ENCODE data around the gene CD86.

Gene CD86

GRCh38 chr3:122092460-122093165, 37.5 kb downstream of the CD86 start:
- DNase-seq, result no peak

GRCh38 chr3:122094125-122094524, 39.0 kb downstream of the CD86 start:
- no peak for DNase-seq

GRCh38 chr3:122094693-122095092, 39.5 kb downstream of the CD86 start:
- no peak for DNase-seq

GRCh38 chr3:122097141-122097540, 42.0 kb downstream of the CD86 start:
- DNase-seq, result no peak

GRCh38 chr3:122098611-122099010, 43.4 kb downstream of the CD86 start:
- no peak for DNase-seq

GRCh38 chr3:122099255-122099654, 44.1 kb downstream of the CD86 start:
- DNase-seq, result no peak

- no peak for DNase-seq
These were observed 44.9 kb downstream of the CD86 start for GRCh38 chr3:122100083-122100482.

GRCh38 chr3:122100591-122101463, 45.7 kb downstream of the CD86 start:
- DNase-seq, result no peak

- peak; percentile 57 for DNase-seq
These were observed 46.5 kb downstream of the CD86 start for GRCh38 chr3:122101646-122102045.

- no peak for DNase-seq
These were observed 47.2 kb downstream of the CD86 start for GRCh38 chr3:122102191-122102935.

- no peak for DNase-seq
These were observed 48.8 kb downstream of the CD86 start for GRCh38 chr3:122103821-122104514.

- DNase-seq, result no peak
These were observed 49.5 kb downstream of the CD86 start for GRCh38 chr3:122104515-122105194.

GRCh38 chr3:122105626-122106025, 50.5 kb downstream of the CD86 start:
- no peak for DNase-seq

- no peak for DNase-seq
These were observed 52.0 kb downstream of the CD86 start for GRCh38 chr3:122107171-122107570.

- DNase-seq, result no peak
These were observed 56.8 kb downstream of the CD86 start for GRCh38 chr3:122111974-122112373.

GRCh38 chr3:122112754-122113153, 57.6 kb downstream of the CD86 start:
- no peak for DNase-seq

GRCh38 chr3:122123850-122124249, 68.7 kb downstream of the CD86 start:
- no peak for DNase-seq

- no peak for DNase-seq
These were observed 77.9 kb downstream of the CD86 start for GRCh38 chr3:122132949-122133540.

- DNase-seq, result no peak
These were observed 91.3 kb downstream of the CD86 start for GRCh38 chr3:122146466-122146865.

GRCh38 chr3:122148941-122149627, 93.9 kb downstream of the CD86 start:
- no peak for DNase-seq

GRCh38 chr3:122151480-122151879, 96.3 kb downstream of the CD86 start:
- no peak for DNase-seq
